Epithelial cell of proximal tubule (primary cell): Measurements from ENCODE around the gene PTAFR. TPM values are rescaled to one million over a fixed set of nuclear protein-coding genes. Genes with fewer than 3 reads are reported as not detected.

Experiments
- DNase-seq: peaks from one replicate; pipeline ENCODE4 v3.0.0-alpha.2; 2011; ENCODE audit warnings: low read depth
- H3K4me3 ChIP-seq: 2 replicates; pipeline ENCODE4 v1.5.1; 2011; ENCODE audit warnings: low read depth, mild to moderate bottlenecking, low read length
- CTCF ChIP-seq: conservative IDR thresholded peaks from 2 replicates; pipeline ENCODE4 v1.5.1; 2012; ENCODE audit warnings: low read depth, mild to moderate bottlenecking, low read length
- total RNA-seq: library from RNA; depleted of rRNA; stranded (reverse); fragments of >200 nt; gene quantifications from 2 replicates; pipeline ENCODE4 v1.2.3, GENCODE V29; 2015

Gene PTAFR
- total RNA-seq, 1 donor from 2014 or later = 4.9 TPM

- H3K4me3 ChIP-seq = no peak overlapping the region
- TF ChIP-seq CTCF = no peak
- DNase-seq = no peak
Measured at GRCh38 chr1:28154078-28154594, 22.4 kb downstream of the PTAFR start.

GRCh38 chr1:28150125-28150780, 26.2 kb downstream of the PTAFR start:
- no peak for DNase-seq

GRCh38 chr1:28148880-28149195, 27.7 kb downstream of the PTAFR start:
- TF ChIP-seq CTCF = no peak
- no peak for DNase-seq
- H3K4me3 ChIP-seq = no peak overlapping the region

More at GRCh38 chr1:28150125-28150780, 26.2 kb downstream of the PTAFR start:
- TF ChIP-seq CTCF = no peak
- no peak overlapping the region for H3K4me3 ChIP-seq

GRCh38 chr1:28147264-28148094, 29.0 kb downstream of the PTAFR start:
- no peak overlapping the region for H3K4me3 ChIP-seq
- DNase-seq = no peak
- no peak for TF ChIP-seq CTCF

- no peak for DNase-seq
Measured at GRCh38 chr1:28145728-28146127, 30.8 kb downstream of the PTAFR start.

More at GRCh38 chr1:28145728-28146127, 30.8 kb downstream of the PTAFR start:
- no peak for TF ChIP-seq CTCF
- H3K4me3 ChIP-seq = no peak overlapping the region
